Measurements from ENCODE around the gene KHSRP.

GRCh38 chr19:6394831-6395230 lies 29.8 kb downstream of the KHSRP start:
- no peak for TF ChIP-seq CTCF (IDR thresholded peaks at IDR 0.05)
- TF ChIP-seq POLR2A (IDR thresholded peaks at IDR 0.05), result no peak

Measured in tibial nerve (tissue), 3 donors.